H9 (cell line): ENCODE data around the gene MYMK. TPM values are rescaled to one million over a fixed set of nuclear protein-coding genes. Genes with fewer than 3 reads are reported as not detected.

ENCODE experiments used
- DNase-seq: peaks from one replicate; pipeline ENCODE4 v3.0.0-alpha.2; 2017
- H2AFZ ChIP-seq: one replicate; pipeline ENCODE4 v1.6.1; 2013; ENCODE audit warnings: mild to moderate bottlenecking, low read length, control low read depth, moderate library complexity
- H2AK5ac ChIP-seq: 2 replicates; pipeline ENCODE4 v1.6.1; 2013; ENCODE audit warnings: low read length, control low read depth, mixed read lengths; ENCODE audit not compliant: insufficient read length
- H2BK120ac ChIP-seq: one replicate; pipeline ENCODE4 v1.6.1; 2013; ENCODE audit warnings: low read depth, mild to moderate bottlenecking, low read length, control low read depth, inconsistent platforms; ENCODE audit not compliant: poor library complexity, severe bottlenecking
- H2BK12ac ChIP-seq: 2 replicates; pipeline ENCODE4 v1.6.1; 2013; ENCODE audit warnings: low read length, control low read depth, mixed read lengths, low read depth; ENCODE audit not compliant: insufficient read length
- H2BK15ac ChIP-seq: 2 replicates; pipeline ENCODE4 v1.6.1; 2013; ENCODE audit warnings: low read depth, low read length, control low read depth
- H2BK20ac ChIP-seq: one replicate; pipeline ENCODE4 v1.6.1; 2013; ENCODE audit warnings: low read depth, mild to moderate bottlenecking, low read length, control low read depth, inconsistent platforms; ENCODE audit not compliant: poor library complexity, severe bottlenecking
- H2BK5ac ChIP-seq: 2 replicates; pipeline ENCODE4 v1.6.1; 2013; ENCODE audit warnings: low read length, control low read depth, mixed read lengths; ENCODE audit not compliant: insufficient read length
- H3K14ac ChIP-seq: 2 replicates; pipeline ENCODE4 v1.6.1; 2013; ENCODE audit warnings: low read length, control low read depth; ENCODE audit not compliant: insufficient read depth
- H3K18ac ChIP-seq: 2 replicates; pipeline ENCODE4 v1.6.1; 2013; ENCODE audit warnings: low read depth, mild to moderate bottlenecking, mixed read lengths, low read length, control low read depth; ENCODE audit not compliant: insufficient read length
- H3K23ac ChIP-seq: 2 replicates; pipeline ENCODE4 v1.6.1; 2013; ENCODE audit warnings: low read length, control low read depth, mixed read lengths, low read depth; ENCODE audit not compliant: insufficient read length
- H3K23me2 ChIP-seq: 2 replicates; pipeline ENCODE4 v1.6.1; 2013; ENCODE audit warnings: low read depth, mild to moderate bottlenecking, mixed read lengths, low read length, control low read depth; ENCODE audit not compliant: insufficient read length, poor library complexity, severe bottlenecking
- H3K27ac ChIP-seq: 2 replicates; pipeline ENCODE4 v1.5.1; 2013; ENCODE audit warnings: low read length, control low read depth, mixed read lengths, low read depth; ENCODE audit not compliant: insufficient read length
- H3K27me3 ChIP-seq: 2 replicates; pipeline ENCODE4 v1.6.1; 2013; ENCODE audit warnings: low read length, control low read depth, inconsistent platforms; ENCODE audit not compliant: insufficient read depth
- H3K4ac ChIP-seq: 2 replicates; pipeline ENCODE4 v1.6.1; 2013; ENCODE audit warnings: low read depth, mild to moderate bottlenecking, control low read depth, inconsistent platforms, low read length, moderate library complexity
- H3K4me1 ChIP-seq: 2 replicates; pipeline ENCODE4 v1.6.1; 2013; ENCODE audit warnings: low read length, control low read depth, inconsistent platforms; ENCODE audit not compliant: insufficient read depth
- H3K4me2 ChIP-seq: 2 replicates; pipeline ENCODE4 v1.6.1; 2013; ENCODE audit warnings: low read length, control low read depth, mixed read lengths; ENCODE audit not compliant: insufficient read length, insufficient read depth
- H3K56ac ChIP-seq: 2 replicates; pipeline ENCODE4 v1.6.1; 2013; ENCODE audit warnings: low read depth, mild to moderate bottlenecking, mixed read lengths, low read length, control low read depth; ENCODE audit not compliant: insufficient read length
- H3K79me1 ChIP-seq: 2 replicates; pipeline ENCODE4 v1.6.1; 2013; ENCODE audit warnings: low read depth, mild to moderate bottlenecking, moderate library complexity, low read length, control low read depth, inconsistent platforms; ENCODE audit not compliant: insufficient read depth, poor library complexity, severe bottlenecking
- H3K79me2 ChIP-seq: 2 replicates; pipeline ENCODE4 v1.6.1; 2013; ENCODE audit warnings: low read length, control low read depth, inconsistent platforms; ENCODE audit not compliant: insufficient read depth
- H3K9ac ChIP-seq: 2 replicates; pipeline ENCODE4 v1.6.1; 2013; ENCODE audit warnings: low read length, control low read depth, mixed read lengths; ENCODE audit not compliant: insufficient read length; ENCODE audit errors: extremely low read depth
- H3K9me3 ChIP-seq: one replicate; pipeline ENCODE4 v1.6.1; 2013; ENCODE audit warnings: low read depth, low read length, inconsistent platforms; ENCODE audit not compliant: control insufficient read depth
- H3T11ph ChIP-seq: one replicate; pipeline ENCODE4 v1.6.1; 2013; ENCODE audit warnings: mild to moderate bottlenecking, low read length, control low read depth, inconsistent platforms
- H4K20me1 ChIP-seq: one replicate; pipeline ENCODE4 v1.6.1; 2013; ENCODE audit not compliant: control insufficient read depth, insufficient read length, insufficient read depth
- H4K5ac ChIP-seq: 2 replicates; pipeline ENCODE4 v1.6.1; 2013; ENCODE audit warnings: low read depth, mild to moderate bottlenecking, mixed read lengths, low read length, control low read depth; ENCODE audit not compliant: insufficient read length
- H4K8ac ChIP-seq: replicated peaks from 2 replicates; pipeline ENCODE4 v1.6.1; 2013; ENCODE audit warnings: low read length, control low read depth, mixed read lengths, low read depth; ENCODE audit not compliant: insufficient read length
- H4K91ac ChIP-seq: 2 replicates; pipeline ENCODE4 v1.6.1; 2013; ENCODE audit warnings: low read depth, mild to moderate bottlenecking, moderate library complexity, mixed read lengths, low read length, control low read depth; ENCODE audit not compliant: insufficient read length
- H3K27ac Mint-ChIP-seq, 3 experiments: 2 replicates in 2 of 3; 3 replicates in 1 of 3; pipeline ENCODE4 v1.8.0; 2020 to 2021; ENCODE audit warnings: mixed read lengths in 3 of 3, mild to moderate bottlenecking in 1 of 3, moderate library complexity in 1 of 3
- H3K27me3 Mint-ChIP-seq: 2 replicates; pipeline ENCODE4 v1.8.0; 2021; ENCODE audit warnings: low read depth, mild to moderate bottlenecking, moderate library complexity, mixed read lengths
- H3K36me3 Mint-ChIP-seq, 3 experiments: 2 replicates in 2 of 3; 3 replicates in 1 of 3; pipeline ENCODE4 v1.8.0; 2020 to 2021; ENCODE audit warnings: low read depth in 3 of 3, mixed read lengths in 3 of 3; ENCODE audit not compliant: insufficient read depth in 1 of 3
- H3K4me1 Mint-ChIP-seq, 2 experiments: 2 replicates each; pipeline ENCODE4 v1.8.0; 2020; ENCODE audit warnings: mixed read lengths in 2 of 2
- H3K4me3 Mint-ChIP-seq, 2 experiments: 2 replicates in 1 of 2; 3 replicates in 1 of 2; pipeline ENCODE4 v1.8.0; 2020 to 2021; ENCODE audit warnings: mild to moderate bottlenecking in 2 of 2, mixed read lengths in 2 of 2, moderate library complexity in 1 of 2
- H3K9me3 Mint-ChIP-seq, 2 experiments: 2 replicates in 1 of 2; 3 replicates in 1 of 2; pipeline ENCODE4 v1.8.0; 2020; ENCODE audit warnings: mild to moderate bottlenecking in 2 of 2, mixed read lengths in 2 of 2, moderate library complexity in 1 of 2
- CTCF ChIP-seq: fragments of 200-600 bp; sonication (generic); conservative IDR thresholded peaks from 3 replicates; pipeline ENCODE4 v1.8.0; 2021; ENCODE audit warnings: antibody characterized with exemption, mild to moderate bottlenecking
- WGBS: extraction: QIAGEN DNeasy Blood & Tissue Kit; methylation state at CpG from one replicate; pipeline ENCODE4 v1.1.7; 2013; ENCODE audit warnings: missing lambda C conversion rate, low lambda C conversion rate, mixed read lengths; ENCODE audit not compliant: insufficient read length; ENCODE audit errors: extremely low coverage; 5-methylcytosine and 5-hydroxymethylcytosine counted together
- total RNA-seq: library from RNA; stranded (reverse); gene quantifications from 2 replicates; pipeline ENCODE4 v1.2.1, GENCODE V29; 2021

MYMK gene
- total RNA-seq, 1 experiment from 2014 or later, result not detected

- no peak overlapping the region for H3K56ac ChIP-seq
- no peak for DNase-seq
- Mint-ChIP-seq H3K4me3 (no peak overlapping the region), H3K9me3 (no peaks in the 10 kb centered on the region), H3K27ac (no peak overlapping the region), H3K4me1 (peaks cover 24 to 33% of the 10 kb centered on the region in 2 experiments), H3K36me3 (peaks cover 0 to 3% (median 0%) of the 10 kb centered on the region in 3 experiments; a peak in 2 of 7 replicates), H3K27me3 (peaks cover 13% of the 10 kb centered on the region)
- H2AK5ac ChIP-seq, result no peak overlapping the region
- TF ChIP-seq CTCF, result no peak
- no peak overlapping the region for H2BK5ac ChIP-seq
- no peaks in the 10 kb centered on the region for H3K9me3 ChIP-seq
- peaks cover 2% of the 10 kb centered on the region; the same call in 1 of the 2 replicates for H3K4me1 ChIP-seq
- H3K79me2 ChIP-seq, result no peaks in the 10 kb centered on the region
- no peak overlapping the region for H3K14ac ChIP-seq
- no peaks in the 10 kb centered on the region for H4K20me1 ChIP-seq
- H2BK15ac ChIP-seq, result no peak overlapping the region
- H2BK20ac ChIP-seq, result no peak overlapping the region
- H2BK120ac ChIP-seq, result no peak overlapping the region
- no peaks in the 10 kb centered on the region for H3K79me1 ChIP-seq
- no peak overlapping the region for H4K91ac ChIP-seq
- H4K5ac ChIP-seq, result no peak overlapping the region
- no CpG with 5 or more reads among the region's 15 CpGs for WGBS
- H3K23me2 ChIP-seq, result no peaks in the 10 kb centered on the region
- no peak overlapping the region for H3K4ac ChIP-seq
- no peak overlapping the region for H2AFZ ChIP-seq
- no peak overlapping the region for H3K4me2 ChIP-seq
- H3K27me3 ChIP-seq, result no peaks in the 10 kb centered on the region
- no peak overlapping the region for H2BK12ac ChIP-seq
- H4K8ac ChIP-seq, result no peak overlapping the region
- H3K23ac ChIP-seq, result no peak overlapping the region
- H3K18ac ChIP-seq, result no peak overlapping the region
- H3K27ac ChIP-seq, result no peak overlapping the region
- H3K9ac ChIP-seq, result no peak overlapping the region
- H3T11ph ChIP-seq, result no peak overlapping the region
Observed at GRCh38 chr9:133560311-133560710, 35.6 kb upstream of the MYMK start.
